PC-3 (cell line): Measurements from ENCODE around the gene GPRC5A. TPM values are rescaled to one million over a fixed set of nuclear protein-coding genes. Genes with fewer than 3 reads are reported as not detected.
A peak's percentile ranks its signal among the peaks of the same experiment; 100 is the strongest.
"Not testable (repeated sequence)": the region's sequence is repeated elsewhere in the genome, so short reads cannot be mapped to it uniquely, and the experiment has no call there.

Experiments
- ATAC-seq: fragments of 200-7000 bp; cut with Tn5 transposase; 2 replicates; pipeline ENCODE4 v1.9.1; 2020; ENCODE audit warnings: mild to moderate bottlenecking, moderate library complexity
- Bru-seq: library from RNA; stranded (reverse); fragments of 400-500 nt; gene quantifications from one replicate; lab custom pipeline; 2021; lab: Mats Ljungman, UMichigan
- BruChase-seq, 2 experiments: library from RNA; stranded (reverse); fragments of 400-500 nt; gene quantifications; one replicate each; lab custom pipeline; 2021; lab: Mats Ljungman, UMichigan
- BruUV-seq: library from RNA; stranded (reverse); fragments of 400-500 nt; replicated peaks from 2 replicates; lab custom pipeline; 2021; lab: Mats Ljungman, UMichigan
- CTCF ChIA-PET: fragments of 300-600 bp; sonication (Branson Sonifier 250); formaldehyde crosslinking; loops from one replicate; lab custom pipeline; 2022; ENCODE audit warnings: antibody characterized with exemption; lab: Charles Lee
- POLR2A ChIA-PET: fragments of 300-600 bp; sonication (Branson Sonifier 250); formaldehyde crosslinking; loops from one replicate; lab custom pipeline; 2022; ENCODE audit warnings: antibody characterized with exemption; ENCODE audit not compliant: unreplicated experiment; lab: Charles Lee
- DNase-seq: peaks from one replicate; pipeline ENCODE4 v3.0.0-alpha.2; 2015
- H2AFZ ChIP-seq: fragments of 300-600 bp; sonication (generic); 2 replicates; pipeline ENCODE4 v1.6.0; 2016; ENCODE audit warnings: antibody characterized with exemption, low read length
- H3F3A ChIP-seq: fragments of 300-600 bp; sonication (generic); one replicate; pipeline ENCODE4 v1.6.0; 2017; ENCODE audit warnings: antibody characterized with exemption, low read length, control low read depth, mild to moderate bottlenecking; ENCODE audit not compliant: unreplicated experiment
- H3K27ac ChIP-seq: fragments of 300-600 bp; sonication (generic); 2 replicates; pipeline ENCODE4 v1.5.1; 2016; ENCODE audit warnings: mild to moderate bottlenecking, low read length
- H3K27me3 ChIP-seq: fragments of 300-600 bp; sonication (generic); 2 replicates; pipeline ENCODE4 v1.6.1; 2016; ENCODE audit warnings: low read length, mixed read lengths
- H3K36me3 ChIP-seq: fragments of 300-600 bp; sonication (generic); 2 replicates; pipeline ENCODE4 v1.6.1; 2016; ENCODE audit warnings: low read depth, mixed run types, low read length, mixed read lengths
- H3K4me1 ChIP-seq: fragments of 300-600 bp; sonication (generic); 2 replicates; pipeline ENCODE4 v1.5.1; 2016; ENCODE audit warnings: low read length; ENCODE audit not compliant: insufficient read depth
- H3K4me2 ChIP-seq: fragments of 300-600 bp; sonication (generic); 2 replicates; pipeline ENCODE4 v1.6.0; 2016; ENCODE audit warnings: low read length
- H3K4me3 ChIP-seq: fragments of 300-600 bp; sonication (generic); 2 replicates; pipeline ENCODE4 v1.5.1; 2016; ENCODE audit warnings: mild to moderate bottlenecking, low read length, mixed read lengths
- H3K79me2 ChIP-seq: fragments of 300-600 bp; sonication (generic); 2 replicates; pipeline ENCODE4 v1.6.1; 2017; ENCODE audit warnings: low read length, mixed read lengths
- H3K9ac ChIP-seq: fragments of 300-600 bp; sonication (generic); 2 replicates; pipeline ENCODE4 v1.6.0; 2016; ENCODE audit warnings: mild to moderate bottlenecking, low read length
- H3K9me2 ChIP-seq: fragments of 300-600 bp; sonication (generic); replicated peaks from 2 replicates; pipeline ENCODE4 v1.6.1; 2016; ENCODE audit warnings: mixed run types, low read length, mixed read lengths
- H3K9me3 ChIP-seq: fragments of 300-600 bp; sonication (generic); 2 replicates; pipeline ENCODE4 v1.6.1; 2016; ENCODE audit warnings: low read length, mixed read lengths
- H4K20me1 ChIP-seq: fragments of 300-600 bp; sonication (generic); 2 replicates; pipeline ENCODE4 v1.6.1; 2016; ENCODE audit warnings: low read length, mixed read lengths
- CTCF ChIP-seq: fragments of 300-600 bp; sonication (generic); conservative IDR thresholded peaks from 2 replicates; pipeline ENCODE4 v1.5.1; 2017; ENCODE audit warnings: antibody characterized with exemption, low read depth, mild to moderate bottlenecking, low read length
- EZH2 ChIP-seq: fragments of 300-600 bp; sonication (generic); IDR thresholded peaks from one replicate; pipeline ENCODE4 v1.6.1; 2017; ENCODE audit warnings: antibody characterized with exemption, mild to moderate bottlenecking, low read length; ENCODE audit not compliant: unreplicated experiment
- EZH2phosphoT487 ChIP-seq: fragments of 300-600 bp; sonication (generic); IDR thresholded peaks from 2 replicates; pipeline ENCODE4 v1.6.1; 2018; ENCODE audit warnings: mild to moderate bottlenecking, antibody characterized with exemption, low read length, borderline replicate concordance
- intact Hi-C: fragments of 100-400 bp; cut with micrococcal nuclease; formaldehyde crosslinking; loops from 2 replicates; pipeline ENCODE4 v1.9.0; 2023
- long read RNA-seq: library from polyadenylated mRNA; unstranded; transcript quantifications from one replicate; pipeline ENCODE4 v2.0.0, GENCODE V29; 2021; ENCODE audit not compliant: unreplicated experiment
- total RNA-seq: library from RNA; depleted of rRNA; stranded (reverse); fragments of >200 nt; gene quantifications from 2 replicates; pipeline ENCODE4 v1.2.3, GENCODE V29; 2014; rRNA removed

The GPRC5A gene, protein sequence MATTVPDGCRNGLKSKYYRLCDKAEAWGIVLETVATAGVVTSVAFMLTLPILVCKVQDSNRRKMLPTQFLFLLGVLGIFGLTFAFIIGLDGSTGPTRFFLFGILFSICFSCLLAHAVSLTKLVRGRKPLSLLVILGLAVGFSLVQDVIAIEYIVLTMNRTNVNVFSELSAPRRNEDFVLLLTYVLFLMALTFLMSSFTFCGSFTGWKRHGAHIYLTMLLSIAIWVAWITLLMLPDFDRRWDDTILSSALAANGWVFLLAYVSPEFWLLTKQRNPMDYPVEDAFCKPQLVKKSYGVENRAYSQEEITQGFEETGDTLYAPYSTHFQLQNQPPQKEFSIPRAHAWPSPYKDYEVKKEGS
- total RNA-seq (140 and 144 TPM in 2 replicates), Bru-seq, nascent RNA (percentile 98 among the genes with signal in this experiment), BruChase-seq, experiment 1, labeled RNA remaining after a 6-hour chase (percentile 97 among the genes with signal in this experiment), BruChase-seq, experiment 2, labeled RNA remaining after a 2-hour chase (percentile 97 among the genes with signal in this experiment)
- long read RNA-seq, full-length matches to known transcripts = 116 of 164 reads
- long read RNA-seq, partial matches to known transcripts = 13 of 164 reads
- long read RNA-seq, other reads (novel, unspliced or antisense) = 35 of 164 reads

DNA sequence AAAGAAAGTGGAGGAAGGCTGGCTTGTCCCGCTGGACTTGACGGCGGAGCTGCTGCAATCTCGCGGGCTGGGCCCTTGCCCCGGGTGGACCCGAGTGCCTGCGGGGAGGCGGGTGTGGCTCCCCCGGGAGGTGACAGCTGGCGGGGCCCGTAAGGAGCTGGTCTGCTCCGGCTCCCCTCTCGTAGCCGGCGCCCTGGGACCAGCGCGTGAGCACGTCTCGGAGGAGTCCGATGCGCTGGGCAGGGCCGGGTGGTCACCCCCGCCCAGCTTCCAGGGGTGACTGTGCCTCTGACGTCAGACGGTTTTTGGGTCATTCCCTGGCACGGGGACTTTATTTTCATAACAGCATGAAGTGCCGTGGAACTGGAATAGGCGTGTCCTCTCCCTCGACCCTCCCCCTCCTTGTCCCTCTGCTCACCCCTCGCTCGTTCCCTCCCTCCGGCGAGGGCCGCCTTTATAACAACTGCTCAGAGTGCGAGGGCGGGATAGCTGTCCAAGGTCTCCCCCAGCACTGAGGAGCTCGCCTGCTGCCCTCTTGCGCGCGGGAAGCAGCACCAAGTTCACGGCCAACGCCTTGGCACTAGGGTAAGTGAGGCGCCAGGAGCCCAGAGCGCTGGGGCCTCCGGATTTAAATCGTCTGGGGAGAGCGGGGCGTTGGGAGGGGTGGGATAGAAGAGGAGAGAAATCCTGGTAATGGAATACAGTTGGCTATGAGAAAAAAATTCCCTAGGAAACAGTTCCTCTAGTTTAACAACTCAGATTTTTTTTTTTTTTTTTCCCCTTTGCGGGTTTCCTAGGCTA lies at the start of gene GPRC5A:
GPRC5A (plus strand) TSS at position 483 of the 801 bp plus-strand sequence. CDS start 16,688 bp downstream, outside the sequence.
- Histone ChIP-seq H2AFZ (0 out of 2 replicates have a peak within 1 kb of the TSS, but pooled peaks have one; percentile 15), H3K4me3 (peak within 1 kb of the TSS; percentile 97), H3K9ac (peak within 1 kb of the TSS; percentile 98), H3K79me2 (peaks cover 76% of the 10 kb centered on the region), H3K4me1 (peaks cover 50% of the 10 kb centered on the region), H4K20me1 (peaks cover 43% of the 10 kb centered on the region), H3K9me3 (no peaks in the 10 kb centered on the region), H3K9me2 (no peaks in the 10 kb centered on the region), H3K27ac (peak within 1 kb of the TSS; percentile 99), H3F3A (peaks cover 7% of the 10 kb centered on the region), H3K4me2 (peak within 1 kb of the TSS; percentile 93), H3K27me3 (no peaks in the 10 kb centered on the region), H3K36me3 (peaks cover 31% of the 10 kb centered on the region)
- no TSS peak for BruUV-seq
- ATAC-seq (peak; percentile 75), DNase-seq (peak; percentile 97)
- TF ChIP-seq EZH2 (no peak), CTCF (0 out of 2 replicates have a peak, but pooled peaks have one; percentile 20), EZH2phosphoT487 (no peak)
- ChIA-PET POLR2A (interaction anchor here (0.6 to 2.3 kb wide), 15 partner anchors 15 to 332 kb away, joined by 3 to 33 read pairs (median 5); no protein-coding TSS in a partner anchor), CTCF (interaction anchor here (0.5 to 2.4 kb wide), 4 partner anchors 19 to 115 kb away, joined by 3 to 18 read pairs (median 3); no protein-coding TSS in a partner anchor)
- intact Hi-C loops = loop anchor here (1.0 to 2.0 kb wide), 2 partner anchors 56 to 102 kb away; no protein-coding TSS in a partner anchor

- no peaks in the 10 kb centered on the region for H3K9me3 ChIP-seq
- no peaks in the 10 kb centered on the region for H3K9me2 ChIP-seq
- ATAC-seq = no peak
- TF ChIP-seq EZH2 = no peak
- TF ChIP-seq CTCF = no peak
- TF ChIP-seq EZH2phosphoT487 = no peak
- no peak overlapping the region for H3K4me3 ChIP-seq
- peak overlapping the region; percentile 35 for H3K27ac ChIP-seq
- H3K36me3 ChIP-seq = no peaks in the 10 kb centered on the region; the same call in 1 of the 2 replicates
- no peaks in the 10 kb centered on the region for H3F3A ChIP-seq
- no peak overlapping the region for H2AFZ ChIP-seq
- no peaks in the 10 kb centered on the region for H3K27me3 ChIP-seq
- DNase-seq = no peak
- H3K79me2 ChIP-seq = no peaks in the 10 kb centered on the region
- BruUV-seq = no TSS peak
- H3K4me2 ChIP-seq = no peak overlapping the region
- intact Hi-C loops = no loop called here
- no peak overlapping the region for H3K9ac ChIP-seq
- CTCF ChIA-PET = no interaction called here
- H4K20me1 ChIP-seq = no peaks in the 10 kb centered on the region
- POLR2A ChIA-PET = no interaction called here
- H3K4me1 ChIP-seq = peaks cover 20% of the 10 kb centered on the region
Observed at GRCh38 chr12:12845794-12846243, 45.5 kb upstream of the GPRC5A start.

- H3F3A ChIP-seq, H4K20me1 ChIP-seq, CTCF ChIA-PET, POLR2A ChIA-PET, DNase-seq, ATAC-seq, H3K9ac ChIP-seq, H3K9me2 ChIP-seq, BruUV-seq, H3K79me2 ChIP-seq, intact Hi-C loops, H3K27me3 ChIP-seq, H3K9me3 ChIP-seq, H3K36me3 ChIP-seq, H3K4me3 ChIP-seq, H2AFZ ChIP-seq, H3K4me2 ChIP-seq, H3K27ac ChIP-seq: not testable (repeated sequence)
- H3K4me1 ChIP-seq = peaks cover 13% of the 10 kb centered on the region
Observed at GRCh38 chr12:12846780-12847179, 44.6 kb upstream of the GPRC5A start.
